Measurements from ENCODE around the gene PIGK. TPM values are rescaled to one million over a fixed set of nuclear protein-coding genes. Genes with fewer than 3 reads are reported as not detected.

Gene PIGK
- total RNA-seq, 1 donor from 2014 or later = 10.8 TPM

DNA sequence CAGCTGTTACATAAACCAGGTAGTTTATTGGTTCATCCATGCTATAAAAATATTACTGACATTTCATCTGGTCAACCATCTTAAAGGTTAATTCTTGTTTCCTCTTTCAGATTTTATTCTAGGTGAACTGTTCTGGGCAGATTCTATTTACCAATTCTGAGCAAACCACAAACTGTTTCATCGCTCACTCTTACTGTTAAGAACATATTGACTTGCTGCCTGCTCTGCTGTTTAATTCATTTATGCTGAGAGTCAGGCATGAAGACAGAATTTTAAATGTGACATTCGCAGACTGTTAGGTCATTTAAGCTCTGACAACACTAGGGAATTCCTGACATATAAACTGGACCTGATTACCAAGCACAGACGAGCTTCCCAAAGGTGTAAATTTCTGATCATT is 98.3 kb downstream of the PIGK start:
- POLR2A ChIA-PET = no interaction called here
- intact Hi-C loops (cut with micrococcal nuclease) = no loop called here
- H3K36me3 Mint-ChIP-seq (ENCODE audit: low read depth) = peaks cover 27% of the 10 kb centered on the region
- H3K9me3 Mint-ChIP-seq = no peaks in the 10 kb centered on the region
- H3K4me1 Mint-ChIP-seq = no peaks in the 10 kb centered on the region
- no peaks in the 10 kb centered on the region for H3K27me3 Mint-ChIP-seq
- CTCF ChIA-PET = no interaction called here
- no peak overlapping the region for H3K27ac Mint-ChIP-seq
- H3K4me3 Mint-ChIP-seq = no peak overlapping the region
- ATAC-seq (ENCODE audit: low read depth) (no peak), DNase-seq (no peak)
- TF ChIP-seq, protein P1, sequence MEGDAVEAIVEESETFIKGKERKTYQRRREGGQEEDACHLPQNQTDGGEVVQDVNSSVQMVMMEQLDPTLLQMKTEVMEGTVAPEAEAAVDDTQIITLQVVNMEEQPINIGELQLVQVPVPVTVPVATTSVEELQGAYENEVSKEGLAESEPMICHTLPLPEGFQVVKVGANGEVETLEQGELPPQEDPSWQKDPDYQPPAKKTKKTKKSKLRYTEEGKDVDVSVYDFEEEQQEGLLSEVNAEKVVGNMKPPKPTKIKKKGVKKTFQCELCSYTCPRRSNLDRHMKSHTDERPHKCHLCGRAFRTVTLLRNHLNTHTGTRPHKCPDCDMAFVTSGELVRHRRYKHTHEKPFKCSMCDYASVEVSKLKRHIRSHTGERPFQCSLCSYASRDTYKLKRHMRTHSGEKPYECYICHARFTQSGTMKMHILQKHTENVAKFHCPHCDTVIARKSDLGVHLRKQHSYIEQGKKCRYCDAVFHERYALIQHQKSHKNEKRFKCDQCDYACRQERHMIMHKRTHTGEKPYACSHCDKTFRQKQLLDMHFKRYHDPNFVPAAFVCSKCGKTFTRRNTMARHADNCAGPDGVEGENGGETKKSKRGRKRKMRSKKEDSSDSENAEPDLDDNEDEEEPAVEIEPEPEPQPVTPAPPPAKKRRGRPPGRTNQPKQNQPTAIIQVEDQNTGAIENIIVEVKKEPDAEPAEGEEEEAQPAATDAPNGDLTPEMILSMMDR (IDR thresholded peaks at IDR 0.05) = no peak

DNA sequence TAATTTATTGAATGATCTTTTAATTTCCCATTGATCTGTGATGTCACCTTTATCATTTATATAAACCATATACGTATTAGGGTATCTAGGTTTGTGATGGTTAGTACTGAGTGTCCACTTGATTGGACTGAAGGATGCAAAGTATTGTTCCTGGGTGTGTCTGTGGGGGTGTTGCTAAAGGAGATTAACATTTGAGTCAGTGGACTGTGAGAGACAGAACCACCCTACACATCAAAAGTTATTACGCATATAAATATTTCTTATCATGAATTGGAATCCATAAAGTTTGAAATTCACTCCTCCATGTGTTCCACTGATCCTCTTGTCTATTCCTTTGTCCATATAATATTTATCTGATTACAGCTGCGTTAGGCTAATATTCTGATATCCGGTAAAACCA is 100.5 kb downstream of the PIGK start:
- POLR2A ChIA-PET = no interaction called here
- Mint-ChIP-seq H3K27me3 (no peaks in the 10 kb centered on the region), H3K9me3 (no peaks in the 10 kb centered on the region), H3K27ac (no peak overlapping the region), H3K4me3 (no peak overlapping the region), H3K4me1 (no peaks in the 10 kb centered on the region), H3K36me3 (ENCODE audit: low read depth) (peaks cover 29% of the 10 kb centered on the region)
- no peak for ATAC-seq (ENCODE audit: low read depth)
- DNase-seq = no peak
- TF ChIP-seq, protein P1 (IDR thresholded peaks at IDR 0.05) = no peak
- CTCF ChIA-PET = no interaction called here
- intact Hi-C loops (cut with micrococcal nuclease) = no loop called here

GRCh38 chr1:77104672-77105071 is 114.6 kb downstream of the PIGK start:
- Mint-ChIP-seq H3K36me3 (ENCODE audit: low read depth) (peaks cover 3% of the 10 kb centered on the region), H3K4me1 (no peaks in the 10 kb centered on the region), H3K9me3 (no peaks in the 10 kb centered on the region), H3K27me3 (no peaks in the 10 kb centered on the region), H3K27ac (no peak overlapping the region), H3K4me3 (no peak overlapping the region)
- intact Hi-C loops (cut with micrococcal nuclease) = no loop called here
- TF ChIP-seq, protein P1 (IDR thresholded peaks at IDR 0.05) = no peak
- POLR2A ChIA-PET = no interaction called here
- CTCF ChIA-PET = no interaction called here
- DNase-seq = no peak
- no peak for ATAC-seq (ENCODE audit: low read depth)

- ATAC-seq (ENCODE audit: low read depth) (no peak), DNase-seq (no peak)
- Mint-ChIP-seq H3K9me3 (no peaks in the 10 kb centered on the region), H3K4me3 (no peak overlapping the region), H3K27ac (no peak overlapping the region), H3K4me1 (no peaks in the 10 kb centered on the region), H3K27me3 (no peaks in the 10 kb centered on the region), H3K36me3 (ENCODE audit: low read depth) (no peaks in the 10 kb centered on the region)
- POLR2A ChIA-PET = no interaction called here
- CTCF ChIA-PET = no interaction called here
- TF ChIP-seq, protein P1 (IDR thresholded peaks at IDR 0.05) = no peak
- intact Hi-C loops (cut with micrococcal nuclease) = no loop called here
These were observed 115.7 kb downstream of the PIGK start for GRCh38 chr1:77103486-77103885.

DNA sequence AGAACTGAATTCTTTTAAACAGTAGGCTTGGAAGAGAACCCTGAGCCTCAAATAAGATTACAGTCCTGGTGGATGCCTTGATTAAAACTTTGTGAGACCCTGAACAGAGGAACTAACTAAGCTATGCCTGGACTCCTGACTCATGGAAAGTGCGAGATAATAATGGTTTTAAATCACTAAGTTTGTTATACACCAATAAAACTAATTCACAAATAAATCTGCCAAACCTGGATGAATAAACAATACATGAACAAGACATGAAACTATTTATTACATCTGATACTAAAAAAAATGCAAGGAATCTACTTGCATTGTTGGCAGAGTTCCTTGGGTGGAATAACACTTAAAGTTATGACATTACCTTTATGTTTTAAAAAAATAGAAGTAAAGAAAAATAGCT is 118.4 kb downstream of the PIGK start:
- Mint-ChIP-seq H3K4me1 (no peaks in the 10 kb centered on the region), H3K9me3 (no peaks in the 10 kb centered on the region), H3K27me3 (no peaks in the 10 kb centered on the region), H3K4me3 (no peak overlapping the region), H3K27ac (no peak overlapping the region), H3K36me3 (ENCODE audit: low read depth) (peaks cover 6% of the 10 kb centered on the region)
- CTCF ChIA-PET = no interaction called here
- POLR2A ChIA-PET = no interaction called here
- DNase-seq (no peak), ATAC-seq (ENCODE audit: low read depth) (no peak)
- TF ChIP-seq, protein P1 (IDR thresholded peaks at IDR 0.05) = no peak
- intact Hi-C loops (cut with micrococcal nuclease) = no loop called here

Data from activated B cell treated with CpG ODN at 0.5 μM for 24 hours (primary cell).